ENCODE results near the gene COL18A1. TPM values are rescaled to one million over a fixed set of nuclear protein-coding genes. Genes with fewer than 3 reads are reported as not detected.
"Not testable (repeated sequence)": the region's sequence is repeated elsewhere in the genome, so short reads cannot be mapped to it uniquely, and the experiment has no call there.

COL18A1 gene
- polyA plus RNA-seq, 3 donors, result 0.80 to 4.1 (median 1.1) TPM

- Histone ChIP-seq H2AFZ (ENCODE audit: insufficient read depth, low read depth, low read length, poor library complexity, severe bottlenecking) (no peak overlapping the region), H3K79me2 (ENCODE audit: insufficient read depth, low read length) (peaks cover 32% of the 10 kb centered on the region), H3K27me3 (ENCODE audit: control insufficient read depth in 2 of 2, insufficient read depth in 2 of 2, low read length in 2 of 2) (no peaks in the 10 kb centered on the region), H3K27ac (ENCODE audit: low read depth in 1 of 2, low read length in 2 of 2) (peak overlapping the region in 1 of 2 donors; percentile 5), H3K9me3 (replicated peaks in 1 of 2; ENCODE audit: control insufficient read depth in 1 of 2, insufficient read depth in 1 of 2, low read length in 2 of 2) (no peaks in the 10 kb centered on the region), H3K4me3 (replicated peaks in 1 of 3; ENCODE audit: low read depth in 2 of 3, low read length in 3 of 3) (no peak overlapping the region), H3K9ac (ENCODE audit: insufficient read depth, low read length, poor library complexity, severe bottlenecking) (no peak overlapping the region), H3K4me1 (ENCODE audit: control insufficient read depth in 1 of 2, insufficient read depth in 2 of 2, low read length in 2 of 2) (peaks cover 32 to 34% of the 10 kb centered on the region in 2 donors), H4K20me1 (ENCODE audit: insufficient read depth, low read length) (no peaks in the 10 kb centered on the region), H3K4me2 (replicated peaks; ENCODE audit: extremely low read depth, low read length, poor library complexity, severe bottlenecking) (no peak overlapping the region), H3K36me3 (replicated peaks in 1 of 2; ENCODE audit: control insufficient read depth in 1 of 2, insufficient read depth in 2 of 2, low read length in 2 of 2) (peaks cover 66 to 68% of the 10 kb centered on the region in 2 donors)
- WGBS (ENCODE audit: insufficient coverage), result 97% methylated on average over 10 of the region's 11 CpGs
- Mint-ChIP-seq H3K9me3 (peaks cover 0 to 6% (median 0%) of the 10 kb centered on the region in 7 donors), H3K4me1 (peaks cover 31% of the 10 kb centered on the region), H3K4me3 (no peak overlapping the region), H3K27ac (no peak overlapping the region), H3K27me3 (ENCODE audit: low read depth in 3 of 3) (no peaks in the 10 kb centered on the region), H3K36me3 (peaks cover 37 to 40% of the 10 kb centered on the region in 2 donors)
- intact Hi-C loops (cut with micrococcal nuclease), result no loop called here
- no peak for TF ChIP-seq CTCF (IDR thresholded peaks at IDR 0.05)
- DNase-seq, result no peak
Measured at GRCh38 chr21:45529785-45530422, 124.9 kb downstream of the COL18A1 start.

- peaks cover 31 to 34% of the 10 kb centered on the region in 2 donors for H3K36me3 Mint-ChIP-seq
- H3K9ac ChIP-seq (ENCODE audit: insufficient read depth, low read length, poor library complexity, severe bottlenecking), result no peak overlapping the region
- DNase-seq, result no peak
- H3K27ac Mint-ChIP-seq, result no peak overlapping the region
- peak overlapping the region in 1 of 2 donors; percentile 5 for H3K27ac ChIP-seq (ENCODE audit: low read depth in 1 of 2, low read length in 2 of 2)
- WGBS (ENCODE audit: insufficient coverage), result over 99% methylated on average over 41 of the region's 50 CpGs
- no peaks in the 10 kb centered on the region for H3K27me3 ChIP-seq (ENCODE audit: control insufficient read depth in 2 of 2, insufficient read depth in 2 of 2, low read length in 2 of 2)
- intact Hi-C loops (cut with micrococcal nuclease), result no loop called here
- H3K4me2 ChIP-seq (replicated peaks; ENCODE audit: extremely low read depth, low read length, poor library complexity, severe bottlenecking), result no peak overlapping the region
- no peaks in the 10 kb centered on the region for H3K9me3 ChIP-seq (replicated peaks in 1 of 2; ENCODE audit: control insufficient read depth in 1 of 2, insufficient read depth in 1 of 2, low read length in 2 of 2)
- no peak for TF ChIP-seq CTCF (IDR thresholded peaks at IDR 0.05)
- peaks cover 39% of the 10 kb centered on the region for H3K79me2 ChIP-seq (ENCODE audit: insufficient read depth, low read length)
- H4K20me1 ChIP-seq (ENCODE audit: insufficient read depth, low read length), result no peaks in the 10 kb centered on the region
- no peak overlapping the region for H3K4me3 ChIP-seq (replicated peaks in 1 of 3; ENCODE audit: low read depth in 2 of 3, low read length in 3 of 3)
- no peaks in the 10 kb centered on the region for H3K27me3 Mint-ChIP-seq (ENCODE audit: low read depth in 3 of 3)
- peaks cover 0 to 6% (median 0%) of the 10 kb centered on the region in 7 donors for H3K9me3 Mint-ChIP-seq
- H3K36me3 ChIP-seq (replicated peaks in 1 of 2; ENCODE audit: control insufficient read depth in 1 of 2, insufficient read depth in 2 of 2, low read length in 2 of 2), result peaks cover 59 to 61% of the 10 kb centered on the region in 2 donors
- no peak overlapping the region for H3K4me3 Mint-ChIP-seq
- H3K4me1 ChIP-seq (ENCODE audit: control insufficient read depth in 1 of 2, insufficient read depth in 2 of 2, low read length in 2 of 2), result peaks cover 39 to 40% of the 10 kb centered on the region in 2 donors
- peaks cover 37% of the 10 kb centered on the region for H3K4me1 Mint-ChIP-seq
- H2AFZ ChIP-seq (ENCODE audit: insufficient read depth, low read depth, low read length, poor library complexity, severe bottlenecking), result no peak overlapping the region
Measured at GRCh38 chr21:45530423-45531113, 125.6 kb downstream of the COL18A1 start.

GRCh38 chr21:45531114-45531392, 126.1 kb downstream of the COL18A1 start:
- H3K4me3 Mint-ChIP-seq; H2AFZ ChIP-seq (ENCODE audit: insufficient read depth, low read depth, low read length, poor library complexity, severe bottlenecking); H3K27me3 Mint-ChIP-seq (ENCODE audit: low read depth in 3 of 3); H3K9me3 ChIP-seq (replicated peaks in 1 of 2; ENCODE audit: control insufficient read depth in 1 of 2, insufficient read depth in 1 of 2, low read length in 2 of 2); H3K27me3 ChIP-seq (ENCODE audit: control insufficient read depth in 2 of 2, insufficient read depth in 2 of 2, low read length in 2 of 2); H3K9me3 Mint-ChIP-seq; H3K4me3 ChIP-seq (replicated peaks in 1 of 3; ENCODE audit: low read depth in 2 of 3, low read length in 3 of 3); DNase-seq; H4K20me1 ChIP-seq (ENCODE audit: insufficient read depth, low read length); H3K9ac ChIP-seq (ENCODE audit: insufficient read depth, low read length, poor library complexity, severe bottlenecking); H3K27ac ChIP-seq (ENCODE audit: low read depth in 1 of 2, low read length in 2 of 2); intact Hi-C loops (cut with micrococcal nuclease); H3K4me2 ChIP-seq (replicated peaks; ENCODE audit: extremely low read depth, low read length, poor library complexity, severe bottlenecking): not testable (repeated sequence)
- Mint-ChIP-seq H3K4me1 (peaks cover 42% of the 10 kb centered on the region), H3K36me3 (peaks cover 29 to 31% of the 10 kb centered on the region in 2 donors), H3K27ac (peak overlapping the region in 1 of 7 donors; percentile 10)
- Histone ChIP-seq H3K36me3 (replicated peaks in 1 of 2; ENCODE audit: control insufficient read depth in 1 of 2, insufficient read depth in 2 of 2, low read length in 2 of 2) (peaks cover 55 to 56% of the 10 kb centered on the region in 2 donors), H3K4me1 (ENCODE audit: control insufficient read depth in 1 of 2, insufficient read depth in 2 of 2, low read length in 2 of 2) (peaks cover 44 to 45% of the 10 kb centered on the region in 2 donors), H3K79me2 (ENCODE audit: insufficient read depth, low read length) (peaks cover 44% of the 10 kb centered on the region)
- 99% methylated on average over 10 of the region's 17 CpGs for WGBS (ENCODE audit: insufficient coverage)

Data from CD14-positive monocyte (primary cell).